H9 (cell line): ENCODE results near the gene UFC1. TPM values are rescaled to one million over a fixed set of nuclear protein-coding genes. Genes with fewer than 3 reads are reported as not detected.

Experiments
- DNase-seq: peaks from one replicate; pipeline ENCODE4 v3.0.0-alpha.2; 2017
- H2AFZ ChIP-seq: one replicate; pipeline ENCODE4 v1.6.1; 2013; ENCODE audit warnings: mild to moderate bottlenecking, low read length, control low read depth, moderate library complexity
- H2AK5ac ChIP-seq: 2 replicates; pipeline ENCODE4 v1.6.1; 2013; ENCODE audit warnings: low read length, control low read depth, mixed read lengths; ENCODE audit not compliant: insufficient read length
- H2BK120ac ChIP-seq: one replicate; pipeline ENCODE4 v1.6.1; 2013; ENCODE audit warnings: low read depth, mild to moderate bottlenecking, low read length, control low read depth, inconsistent platforms; ENCODE audit not compliant: poor library complexity, severe bottlenecking
- H2BK12ac ChIP-seq: 2 replicates; pipeline ENCODE4 v1.6.1; 2013; ENCODE audit warnings: low read length, control low read depth, mixed read lengths, low read depth; ENCODE audit not compliant: insufficient read length
- H2BK15ac ChIP-seq: 2 replicates; pipeline ENCODE4 v1.6.1; 2013; ENCODE audit warnings: low read depth, low read length, control low read depth
- H2BK20ac ChIP-seq: one replicate; pipeline ENCODE4 v1.6.1; 2013; ENCODE audit warnings: low read depth, mild to moderate bottlenecking, low read length, control low read depth, inconsistent platforms; ENCODE audit not compliant: poor library complexity, severe bottlenecking
- H2BK5ac ChIP-seq: 2 replicates; pipeline ENCODE4 v1.6.1; 2013; ENCODE audit warnings: low read length, control low read depth, mixed read lengths; ENCODE audit not compliant: insufficient read length
- H3K14ac ChIP-seq: 2 replicates; pipeline ENCODE4 v1.6.1; 2013; ENCODE audit warnings: low read length, control low read depth; ENCODE audit not compliant: insufficient read depth
- H3K18ac ChIP-seq: 2 replicates; pipeline ENCODE4 v1.6.1; 2013; ENCODE audit warnings: low read depth, mild to moderate bottlenecking, mixed read lengths, low read length, control low read depth; ENCODE audit not compliant: insufficient read length
- H3K23ac ChIP-seq: 2 replicates; pipeline ENCODE4 v1.6.1; 2013; ENCODE audit warnings: low read length, control low read depth, mixed read lengths, low read depth; ENCODE audit not compliant: insufficient read length
- H3K23me2 ChIP-seq: 2 replicates; pipeline ENCODE4 v1.6.1; 2013; ENCODE audit warnings: low read depth, mild to moderate bottlenecking, mixed read lengths, low read length, control low read depth; ENCODE audit not compliant: insufficient read length, poor library complexity, severe bottlenecking
- H3K27ac ChIP-seq: 2 replicates; pipeline ENCODE4 v1.5.1; 2013; ENCODE audit warnings: low read length, control low read depth, mixed read lengths, low read depth; ENCODE audit not compliant: insufficient read length
- H3K27me3 ChIP-seq: 2 replicates; pipeline ENCODE4 v1.6.1; 2013; ENCODE audit warnings: low read length, control low read depth, inconsistent platforms; ENCODE audit not compliant: insufficient read depth
- H3K4ac ChIP-seq: 2 replicates; pipeline ENCODE4 v1.6.1; 2013; ENCODE audit warnings: low read depth, mild to moderate bottlenecking, control low read depth, inconsistent platforms, low read length, moderate library complexity
- H3K4me1 ChIP-seq: 2 replicates; pipeline ENCODE4 v1.6.1; 2013; ENCODE audit warnings: low read length, control low read depth, inconsistent platforms; ENCODE audit not compliant: insufficient read depth
- H3K4me2 ChIP-seq: 2 replicates; pipeline ENCODE4 v1.6.1; 2013; ENCODE audit warnings: low read length, control low read depth, mixed read lengths; ENCODE audit not compliant: insufficient read length, insufficient read depth
- H3K56ac ChIP-seq: 2 replicates; pipeline ENCODE4 v1.6.1; 2013; ENCODE audit warnings: low read depth, mild to moderate bottlenecking, mixed read lengths, low read length, control low read depth; ENCODE audit not compliant: insufficient read length
- H3K79me1 ChIP-seq: 2 replicates; pipeline ENCODE4 v1.6.1; 2013; ENCODE audit warnings: low read depth, mild to moderate bottlenecking, moderate library complexity, low read length, control low read depth, inconsistent platforms; ENCODE audit not compliant: insufficient read depth, poor library complexity, severe bottlenecking
- H3K79me2 ChIP-seq: 2 replicates; pipeline ENCODE4 v1.6.1; 2013; ENCODE audit warnings: low read length, control low read depth, inconsistent platforms; ENCODE audit not compliant: insufficient read depth
- H3K9ac ChIP-seq: 2 replicates; pipeline ENCODE4 v1.6.1; 2013; ENCODE audit warnings: low read length, control low read depth, mixed read lengths; ENCODE audit not compliant: insufficient read length; ENCODE audit errors: extremely low read depth
- H3K9me3 ChIP-seq: one replicate; pipeline ENCODE4 v1.6.1; 2013; ENCODE audit warnings: low read depth, low read length, inconsistent platforms; ENCODE audit not compliant: control insufficient read depth
- H3T11ph ChIP-seq: one replicate; pipeline ENCODE4 v1.6.1; 2013; ENCODE audit warnings: mild to moderate bottlenecking, low read length, control low read depth, inconsistent platforms
- H4K20me1 ChIP-seq: one replicate; pipeline ENCODE4 v1.6.1; 2013; ENCODE audit not compliant: control insufficient read depth, insufficient read length, insufficient read depth
- H4K5ac ChIP-seq: 2 replicates; pipeline ENCODE4 v1.6.1; 2013; ENCODE audit warnings: low read depth, mild to moderate bottlenecking, mixed read lengths, low read length, control low read depth; ENCODE audit not compliant: insufficient read length
- H4K8ac ChIP-seq: replicated peaks from 2 replicates; pipeline ENCODE4 v1.6.1; 2013; ENCODE audit warnings: low read length, control low read depth, mixed read lengths, low read depth; ENCODE audit not compliant: insufficient read length
- H4K91ac ChIP-seq: 2 replicates; pipeline ENCODE4 v1.6.1; 2013; ENCODE audit warnings: low read depth, mild to moderate bottlenecking, moderate library complexity, mixed read lengths, low read length, control low read depth; ENCODE audit not compliant: insufficient read length
- H3K27ac Mint-ChIP-seq, 3 experiments: 2 replicates in 2 of 3; 3 replicates in 1 of 3; pipeline ENCODE4 v1.8.0; 2020 to 2021; ENCODE audit warnings: mixed read lengths in 3 of 3, mild to moderate bottlenecking in 1 of 3, moderate library complexity in 1 of 3
- H3K27me3 Mint-ChIP-seq: 2 replicates; pipeline ENCODE4 v1.8.0; 2021; ENCODE audit warnings: low read depth, mild to moderate bottlenecking, moderate library complexity, mixed read lengths
- H3K36me3 Mint-ChIP-seq, 3 experiments: 2 replicates in 2 of 3; 3 replicates in 1 of 3; pipeline ENCODE4 v1.8.0; 2020 to 2021; ENCODE audit warnings: low read depth in 3 of 3, mixed read lengths in 3 of 3; ENCODE audit not compliant: insufficient read depth in 1 of 3
- H3K4me1 Mint-ChIP-seq, 2 experiments: 2 replicates each; pipeline ENCODE4 v1.8.0; 2020; ENCODE audit warnings: mixed read lengths in 2 of 2
- H3K4me3 Mint-ChIP-seq, 2 experiments: 2 replicates in 1 of 2; 3 replicates in 1 of 2; pipeline ENCODE4 v1.8.0; 2020 to 2021; ENCODE audit warnings: mild to moderate bottlenecking in 2 of 2, mixed read lengths in 2 of 2, moderate library complexity in 1 of 2
- H3K9me3 Mint-ChIP-seq, 2 experiments: 2 replicates in 1 of 2; 3 replicates in 1 of 2; pipeline ENCODE4 v1.8.0; 2020; ENCODE audit warnings: mild to moderate bottlenecking in 2 of 2, mixed read lengths in 2 of 2, moderate library complexity in 1 of 2
- CTCF ChIP-seq: fragments of 200-600 bp; sonication (generic); conservative IDR thresholded peaks from 3 replicates; pipeline ENCODE4 v1.8.0; 2021; ENCODE audit warnings: antibody characterized with exemption, mild to moderate bottlenecking
- WGBS: extraction: QIAGEN DNeasy Blood & Tissue Kit; methylation state at CpG from one replicate; pipeline ENCODE4 v1.1.7; 2013; ENCODE audit warnings: missing lambda C conversion rate, low lambda C conversion rate, mixed read lengths; ENCODE audit not compliant: insufficient read length; ENCODE audit errors: extremely low coverage; 5-methylcytosine and 5-hydroxymethylcytosine counted together
- total RNA-seq: library from RNA; stranded (reverse); gene quantifications from 2 replicates; pipeline ENCODE4 v1.2.1, GENCODE V29; 2021

UFC1 gene
- total RNA-seq, 1 experiment from 2014 or later, result 93.4 TPM

GRCh38 chr1:161177112-161177935, 23.5 kb downstream of the UFC1 start, which contains the start of gene B4GALT3:
Gene B4GALT3, minus strand, starts transcription at chr1:161177507. Its CDS starts 1,447 bp downstream, at chr1:161176060.
- Histone ChIP-seq H3K9ac (peak within 1 kb of the TSS; percentile 78), H3K27ac (no peak within 1 kb of the TSS), H3K79me1 (no peaks in the 10 kb centered on the region), H2AFZ (no peak within 1 kb of the TSS), H3K27me3 (no peaks in the 10 kb centered on the region), H3K56ac (no peak within 1 kb of the TSS), H2BK20ac (no peak within 1 kb of the TSS), H4K5ac (no peak within 1 kb of the TSS), H3K4me2 (peak within 1 kb of the TSS; percentile 76), H4K20me1 (no peaks in the 10 kb centered on the region), H2AK5ac (no peak within 1 kb of the TSS), H3K14ac (peak within 1 kb of the TSS; percentile 93), H2BK12ac (no peak within 1 kb of the TSS), H2BK5ac (no peak within 1 kb of the TSS), H2BK15ac (no peak within 1 kb of the TSS), H3K18ac (peak within 1 kb of the TSS; percentile 91), H3K4ac (no peak within 1 kb of the TSS), H3K79me2 (no peaks in the 10 kb centered on the region), H3K23ac (no peak within 1 kb of the TSS), H3T11ph (no peak within 1 kb of the TSS), H3K9me3 (no peaks in the 10 kb centered on the region), H3K4me1 (no peaks in the 10 kb centered on the region; the same call in 1 of the 2 replicates), H3K23me2 (peaks cover 6% of the 10 kb centered on the region), H4K8ac (no peak within 1 kb of the TSS), H4K91ac (no peak within 1 kb of the TSS), H2BK120ac (no peak within 1 kb of the TSS)
- TF ChIP-seq CTCF, result peak; percentile 50; the same call in 2 of the 3 replicates
- peaks cover 13 to 37% (median 35%) of the 10 kb centered on the region in 3 experiments; a peak in 6 of 7 replicates for H3K36me3 Mint-ChIP-seq
- WGBS, result no CpG with 5 or more reads among the region's 50 CpGs
- peak within 1 kb of the TSS; percentile 99 to 100 (median 100) for H3K27ac Mint-ChIP-seq
- peak; percentile 94 for DNase-seq
- peaks cover 19 to 21% of the 10 kb centered on the region in 2 experiments for H3K4me1 Mint-ChIP-seq
- peaks cover 3% of the 10 kb centered on the region for H3K27me3 Mint-ChIP-seq
- H3K4me3 Mint-ChIP-seq, result peak within 1 kb of the TSS; percentile 93 to 100
- no peaks in the 10 kb centered on the region for H3K9me3 Mint-ChIP-seq
